SK-N-MC (cell line): ENCODE results near the gene FOXP1.

Source experiments
- DNase-seq: peaks from one replicate; pipeline ENCODE4 v3.0.0-alpha.2; 2011; ENCODE audit warnings: low read depth, low spot score
- H3K27ac ChIP-seq: fragments of 200-600 bp; sonication (generic); 2 replicates; pipeline ENCODE4 v1.5.1; 2016; ENCODE audit warnings: mixed run types
- H3K36me3 ChIP-seq: fragments of 200-600 bp; sonication (generic); 2 replicates; pipeline ENCODE4 v1.6.1; 2017; ENCODE audit warnings: antibody characterized with exemption, low read length, mixed read lengths; ENCODE audit not compliant: insufficient read depth
- H3K4me3 ChIP-seq: fragments of 200-600 bp; sonication (generic); 2 replicates; pipeline ENCODE4 v1.5.1; 2016
- H3K9ac ChIP-seq: fragments of 200-600 bp; sonication (generic); 2 replicates; pipeline ENCODE4 v1.8.0; 2017; ENCODE audit warnings: mixed run types, mixed read lengths; ENCODE audit not compliant: insufficient read length
- H3K9me3 ChIP-seq: fragments of 200-600 bp; sonication (generic); 2 replicates; pipeline ENCODE4 v1.6.1; 2017; ENCODE audit warnings: low read depth, mild to moderate bottlenecking, antibody characterized with exemption, low read length, moderate library complexity, mixed read lengths
- EZH2 ChIP-seq: fragments of 200-600 bp; sonication (generic); IDR thresholded peaks from one replicate; pipeline ENCODE4 v1.6.1; 2017; ENCODE audit warnings: antibody characterized with exemption
- FOXP2 ChIP-seq: optimal IDR thresholded peaks from 2 replicates; pipeline ENCODE3; 2011; ENCODE audit warnings: mild to moderate bottlenecking, moderate library complexity; ENCODE audit not compliant: insufficient read depth; ENCODE audit errors: extremely low read length, control extremely low read depth
- POLR2AphosphoS5 ChIP-seq: IDR thresholded peaks from 2 replicates; pipeline ENCODE4 v1.6.1; 2012; ENCODE audit warnings: mild to moderate bottlenecking, low read depth, low read length, borderline replicate concordance

The FOXP1 gene

GRCh38 chr3:71384837-71385716, 198.5 kb downstream of the FOXP1 start:
- DNase-seq, result no peak
- Histone ChIP-seq H3K9me3 (no peaks in the 10 kb centered on the region), H3K4me3 (no peak overlapping the region), H3K9ac (no peak overlapping the region), H3K27ac (no peak overlapping the region), H3K36me3 (no peaks in the 10 kb centered on the region)
- TF ChIP-seq FOXP2 (no peak), EZH2 (no peak), POLR2AphosphoS5 (no peak)

- no peak overlapping the region for H3K27ac ChIP-seq
- no peak overlapping the region for H3K9ac ChIP-seq
- no peak overlapping the region for H3K4me3 ChIP-seq
- DNase-seq, result no peak
- no peaks in the 10 kb centered on the region for H3K9me3 ChIP-seq
- TF ChIP-seq FOXP2 (no peak), EZH2 (no peak), POLR2AphosphoS5 (no peak)
- no peaks in the 10 kb centered on the region for H3K36me3 ChIP-seq
Measured at GRCh38 chr3:71384388-71384787, 199.1 kb downstream of the FOXP1 start.

- DNase-seq, result no peak
- TF ChIP-seq EZH2 (no peak), POLR2AphosphoS5 (no peak), FOXP2 (no peak)
- no peak overlapping the region for H3K4me3 ChIP-seq
- H3K27ac ChIP-seq, result no peak overlapping the region
- no peaks in the 10 kb centered on the region for H3K36me3 ChIP-seq
- H3K9me3 ChIP-seq, result no peaks in the 10 kb centered on the region
- no peak overlapping the region for H3K9ac ChIP-seq
Measured at GRCh38 chr3:71380096-71380495, 203.4 kb downstream of the FOXP1 start.

GRCh38 chr3:71378509-71378908, 205.0 kb downstream of the FOXP1 start:
- Histone ChIP-seq H3K27ac (no peak overlapping the region), H3K4me3 (no peak overlapping the region), H3K9me3 (no peaks in the 10 kb centered on the region), H3K9ac (no peak overlapping the region), H3K36me3 (no peaks in the 10 kb centered on the region)
- DNase-seq, result no peak
- TF ChIP-seq EZH2 (no peak), FOXP2 (no peak), POLR2AphosphoS5 (no peak)

DNA sequence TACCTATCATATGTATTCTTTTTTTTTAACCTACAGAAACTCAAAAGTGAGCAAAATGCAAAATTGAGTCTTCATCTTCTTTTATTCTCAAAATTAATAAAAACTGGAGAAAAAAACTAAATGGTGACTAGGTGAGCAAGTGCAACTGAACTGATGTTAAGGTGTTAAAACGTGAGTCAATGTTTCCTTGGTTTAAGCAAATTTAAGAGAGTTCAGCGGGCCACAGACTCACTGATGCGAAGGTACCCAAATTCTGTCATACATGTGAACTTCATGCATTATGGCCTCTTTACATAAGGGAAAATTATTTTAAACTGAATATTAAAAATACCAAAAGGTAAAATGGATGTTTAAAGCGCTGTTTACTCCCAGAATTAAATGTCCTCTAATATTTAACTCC, 206.6 kb downstream of the FOXP1 start:
- H3K9me3 ChIP-seq, result no peaks in the 10 kb centered on the region
- no peaks in the 10 kb centered on the region for H3K36me3 ChIP-seq
- no peak overlapping the region for H3K9ac ChIP-seq
- DNase-seq, result no peak
- H3K27ac ChIP-seq, result no peak overlapping the region
- TF ChIP-seq FOXP2 (no peak), EZH2 (no peak), POLR2AphosphoS5 (no peak)
- H3K4me3 ChIP-seq, result no peak overlapping the region

GRCh38 chr3:71376503-71376902, 207.0 kb downstream of the FOXP1 start:
- DNase-seq, result no peak
- H3K9me3 ChIP-seq, result no peaks in the 10 kb centered on the region
- no peak overlapping the region for H3K4me3 ChIP-seq
- H3K9ac ChIP-seq, result no peak overlapping the region
- H3K27ac ChIP-seq, result no peak overlapping the region
- H3K36me3 ChIP-seq, result no peaks in the 10 kb centered on the region
- TF ChIP-seq EZH2 (no peak), POLR2AphosphoS5 (no peak), FOXP2 (no peak)

DNA sequence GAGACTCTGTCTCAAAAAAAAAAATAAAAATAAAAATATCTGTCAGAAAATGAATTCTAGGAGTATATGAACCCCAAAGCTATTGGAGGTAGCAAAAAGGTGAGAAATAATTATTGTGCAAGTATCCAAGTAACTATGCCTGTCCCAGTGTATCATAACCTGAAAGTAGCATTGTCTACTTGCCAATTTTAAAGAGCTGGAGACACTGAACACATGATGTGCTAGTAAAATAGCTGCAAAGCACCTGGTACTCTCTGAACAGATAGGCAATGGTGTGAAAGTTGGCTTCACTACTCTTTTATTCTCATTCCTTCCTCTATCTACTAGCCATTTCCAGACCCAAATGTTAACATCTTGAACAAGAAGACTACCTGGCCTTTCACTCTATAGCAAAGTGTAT, 208.9 kb downstream of the FOXP1 start:
- no peak for DNase-seq

DNA sequence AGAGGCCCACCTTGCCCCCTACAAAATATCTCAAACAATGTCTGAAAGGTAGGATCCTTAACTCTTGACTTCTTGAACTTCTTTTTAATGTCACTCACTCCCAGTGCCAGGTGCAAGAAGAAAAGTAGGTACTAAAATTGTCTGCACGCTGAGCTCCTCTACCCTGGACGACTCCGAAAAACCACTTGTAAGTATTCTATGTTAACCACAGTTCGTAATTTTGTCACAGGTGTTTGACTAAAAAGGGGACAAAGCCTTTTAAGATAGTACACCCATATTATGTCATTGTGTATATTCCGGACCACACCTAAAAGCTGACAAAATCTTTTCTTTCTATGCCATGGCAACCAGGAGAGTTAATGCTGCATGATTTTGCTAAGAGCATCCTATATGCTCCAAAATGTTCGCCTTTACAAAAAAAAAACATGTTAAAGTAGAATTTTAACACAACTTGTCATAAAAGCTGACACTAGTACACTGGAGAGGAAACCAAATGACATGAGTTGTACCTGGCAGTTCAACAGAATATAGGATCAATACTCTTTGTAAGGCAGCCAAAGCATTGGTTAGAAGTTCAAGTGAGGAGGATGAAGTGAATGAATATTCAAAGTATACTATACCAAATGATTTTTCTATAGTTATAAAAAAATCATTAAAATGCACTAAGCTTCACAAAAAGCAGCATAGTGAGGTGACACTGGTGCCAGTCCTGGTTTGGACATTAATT, 210.5 kb downstream of the FOXP1 start:
- no peak for DNase-seq
- H3K4me3 ChIP-seq, result no peak overlapping the region
- no peaks in the 10 kb centered on the region for H3K36me3 ChIP-seq

More for the DNA sequence above, 208.9 kb downstream of the FOXP1 start:
- no peaks in the 10 kb centered on the region for H3K36me3 ChIP-seq
- no peak overlapping the region for H3K9ac ChIP-seq
- no peak overlapping the region for H3K4me3 ChIP-seq
- no peaks in the 10 kb centered on the region for H3K9me3 ChIP-seq
- TF ChIP-seq EZH2, result no peak
- no peak for TF ChIP-seq FOXP2
- no peak for TF ChIP-seq POLR2AphosphoS5
- H3K27ac ChIP-seq, result no peak overlapping the region

More for the DNA sequence above, 210.5 kb downstream of the FOXP1 start:
- Histone ChIP-seq H3K9me3 (no peaks in the 10 kb centered on the region), H3K27ac (no peak overlapping the region), H3K9ac (no peak overlapping the region)
- no peak for TF ChIP-seq FOXP2
- no peak for TF ChIP-seq POLR2AphosphoS5
- no peak for TF ChIP-seq EZH2
